ENCODE data around the gene SSH3.

GRCh38 chr11:67264260-67264659 lies 39.1 kb upstream of the SSH3 start:
- no peak for TF ChIP-seq CTCF (IDR thresholded peaks at IDR 0.05; ENCODE audit: low read depth, low read length)
- TF ChIP-seq EZH2phosphoT487 (IDR thresholded peaks at IDR 0.05; ENCODE audit: low read depth): no peak
